ENCODE measurements around the gene FANCL.

DNA sequence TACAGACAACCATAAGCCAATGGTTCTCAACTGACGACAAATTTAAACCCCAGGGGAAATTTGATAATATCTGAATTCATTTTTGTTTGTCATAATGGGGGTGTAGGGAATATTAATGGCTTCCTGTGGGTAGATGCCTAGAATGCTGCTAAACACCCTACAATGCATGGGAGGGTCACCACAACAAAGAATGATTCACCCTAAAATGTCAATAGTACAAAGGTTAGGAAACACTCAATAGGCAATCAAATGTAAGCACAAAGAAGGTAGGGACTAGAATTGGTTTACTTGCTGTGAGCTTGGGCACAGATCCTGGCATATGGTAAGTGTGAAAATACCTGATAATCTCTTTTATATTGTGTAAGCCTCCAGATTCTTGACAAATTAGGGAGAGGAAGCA lies 20.1 kb upstream of the FANCL start:
- TF ChIP-seq CTCF (IDR thresholded peaks at IDR 0.05) (no peak), POLR2A (IDR thresholded peaks at IDR 0.05) (no peak)
